Left lung (tissue), 10 donors: ENCODE measurements around the gene EFCAB7. TPM values are rescaled to one million over a fixed set of nuclear protein-coding genes. Genes with fewer than 3 reads are reported as not detected.

ENCODE experiments used
- ATAC-seq: fragments of 200-7000 bp; cut with Tn5 transposase; one replicate; pipeline ENCODE4 v1.9.1; 2020; ENCODE audit warnings: moderate library complexity
- DNase-seq, 4 donors: peaks; one replicate each; pipeline ENCODE4 v3.0.0-alpha.2; 2013 to 2020
- H3K27ac ChIP-seq, 2 donors: fragments of 200-600 bp; sonication (generic) in 1 of 2; one replicate each; pipeline versions ENCODE4 v1.5.0 to v1.8.0; 2020 to 2021
- H3K27me3 ChIP-seq, 2 donors: fragments of 200-600 bp; sonication (generic) in 1 of 2; one replicate each; pipeline versions ENCODE4 v1.5.0 to v1.8.0; 2020 to 2021
- H3K36me3 ChIP-seq, 2 donors: fragments of 200-600 bp; sonication (generic) in 1 of 2; one replicate each; pipeline versions ENCODE4 v1.5.0 to v1.8.0; 2020 to 2021
- H3K4me1 ChIP-seq, 2 donors: fragments of 200-600 bp; one replicate each; pipeline ENCODE4 v1.8.0; 2021
- H3K4me3 ChIP-seq, 2 donors: fragments of 200-600 bp; sonication (generic) in 1 of 2; one replicate each; pipeline versions ENCODE4 v1.5.0 to v1.8.0; 2020 to 2021; ENCODE audit warnings: mild to moderate bottlenecking in 1 of 2
- H3K9me3 ChIP-seq, 2 donors: fragments of 200-600 bp; sonication (generic) in 1 of 2; one replicate each; pipeline versions ENCODE4 v1.5.0 to v1.8.0; 2020 to 2021
- intact Hi-C, 2 donors: fragments of 100-400 bp; cut with DNase I; formaldehyde crosslinking; loops; one replicate each; pipeline versions ENCODE4 v1.11.2 to v1.14.2; 2022
- polyA plus RNA-seq, 6 donors: library from polyadenylated mRNA; unstranded; fragments of 120-200 nt; gene quantifications; one replicate each; pipeline ENCODE4 v1.2.1, GENCODE V29; 2013; ENCODE audit not compliant: insufficient read length in 6 of 6
- total RNA-seq, 2 donors: library from RNA; stranded (reverse); fragmentation: NEBNext Ultra II Directional; extraction: Animal tissue kit (Norgen Biotek cat#: 25700); gene quantifications; one replicate each; pipeline ENCODE4 v1.2.1, GENCODE V29; 2021
- TF ChIP-seq, protein P1 (sequence below), 2 donors: fragments of 200-600 bp; sonication (generic) in 1 of 2; IDR thresholded peaks; one replicate each; pipeline versions ENCODE4 v1.5.0 to v1.8.0; 2021; ENCODE audit warnings: antibody characterized with exemption in 2 of 2
- donor health status: DM: no; HTN: yes; CAD: no.
- donor health status: DM: no; HTN: no; CAD: no.

The EFCAB7 gene
- total and polyA plus RNA-seq, 8 donors = 6.8 to 32.6 (median 24.0) TPM

DNA sequence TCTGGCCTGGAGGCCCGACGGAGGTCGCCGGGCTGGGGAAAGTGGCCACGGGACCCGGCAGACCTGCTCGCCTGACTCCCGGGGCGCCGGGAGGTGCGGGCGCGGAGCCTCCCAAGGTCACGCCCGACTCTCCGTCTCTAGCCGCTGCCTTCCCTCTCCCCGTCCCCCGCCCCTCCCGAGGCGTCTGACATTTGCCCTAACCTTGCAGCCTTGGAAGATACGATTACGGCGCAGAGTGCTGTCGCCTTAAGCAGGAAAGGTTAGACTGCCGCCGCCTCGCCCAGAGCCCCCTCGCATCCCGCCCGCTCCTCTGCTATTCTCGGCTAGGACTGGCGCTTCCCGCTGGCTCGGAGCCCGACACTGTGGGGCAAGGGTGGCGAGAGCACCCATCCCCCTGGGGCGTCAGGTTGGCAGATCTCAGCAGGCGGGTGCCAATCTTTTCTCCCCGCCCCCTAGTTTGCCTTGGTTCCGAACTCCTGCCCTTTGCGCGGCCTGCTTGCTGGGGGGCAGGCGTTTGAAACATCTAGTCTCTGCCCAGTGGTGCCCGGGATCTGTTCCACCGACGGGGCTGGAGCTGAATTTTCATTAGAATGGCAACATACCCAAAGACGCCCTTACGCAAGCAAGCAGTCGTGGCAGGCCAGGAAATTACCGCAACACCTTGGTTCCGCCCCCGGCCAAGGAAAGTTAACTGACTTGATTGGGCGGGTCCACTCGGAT lies 70.7 kb downstream of the EFCAB7 start:
- H3K27ac ChIP-seq = peak overlapping the region; percentile 90 to 94
- intact Hi-C loops = no loop called here
- H3K27me3 ChIP-seq = no peaks in the 10 kb centered on the region
- DNase-seq = peak; percentile 30 to 91 (median 74)
- peak; percentile 72 for ATAC-seq
- TF ChIP-seq, protein P1, sequence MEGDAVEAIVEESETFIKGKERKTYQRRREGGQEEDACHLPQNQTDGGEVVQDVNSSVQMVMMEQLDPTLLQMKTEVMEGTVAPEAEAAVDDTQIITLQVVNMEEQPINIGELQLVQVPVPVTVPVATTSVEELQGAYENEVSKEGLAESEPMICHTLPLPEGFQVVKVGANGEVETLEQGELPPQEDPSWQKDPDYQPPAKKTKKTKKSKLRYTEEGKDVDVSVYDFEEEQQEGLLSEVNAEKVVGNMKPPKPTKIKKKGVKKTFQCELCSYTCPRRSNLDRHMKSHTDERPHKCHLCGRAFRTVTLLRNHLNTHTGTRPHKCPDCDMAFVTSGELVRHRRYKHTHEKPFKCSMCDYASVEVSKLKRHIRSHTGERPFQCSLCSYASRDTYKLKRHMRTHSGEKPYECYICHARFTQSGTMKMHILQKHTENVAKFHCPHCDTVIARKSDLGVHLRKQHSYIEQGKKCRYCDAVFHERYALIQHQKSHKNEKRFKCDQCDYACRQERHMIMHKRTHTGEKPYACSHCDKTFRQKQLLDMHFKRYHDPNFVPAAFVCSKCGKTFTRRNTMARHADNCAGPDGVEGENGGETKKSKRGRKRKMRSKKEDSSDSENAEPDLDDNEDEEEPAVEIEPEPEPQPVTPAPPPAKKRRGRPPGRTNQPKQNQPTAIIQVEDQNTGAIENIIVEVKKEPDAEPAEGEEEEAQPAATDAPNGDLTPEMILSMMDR (IDR thresholded peaks at IDR 0.05) = no peak
- H3K4me3 ChIP-seq = peak overlapping the region; percentile 73 to 76
- H3K9me3 ChIP-seq = no peaks in the 10 kb centered on the region
- H3K4me1 ChIP-seq = peaks cover 10 to 18% of the 10 kb centered on the region in 2 donors
- no peaks in the 10 kb centered on the region for H3K36me3 ChIP-seq

DNA sequence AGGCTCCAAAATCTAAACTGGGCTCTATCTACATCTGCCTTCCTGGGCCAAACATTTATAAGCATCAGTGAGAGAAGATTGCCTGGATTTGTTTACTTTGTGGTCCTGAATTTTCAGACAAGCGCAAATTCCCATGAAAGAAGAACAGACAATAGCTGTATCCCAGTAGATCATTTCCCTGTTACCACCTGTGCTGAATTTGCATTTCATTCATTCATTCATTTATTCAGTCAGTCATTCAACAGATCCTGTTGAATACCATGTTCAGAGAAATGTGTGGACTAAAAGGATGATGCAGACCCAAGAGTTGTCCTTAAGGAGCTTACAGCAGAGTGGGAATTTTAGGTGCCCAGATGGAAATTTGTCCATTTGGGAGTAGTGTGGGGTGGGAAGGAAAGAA lies 72.1 kb downstream of the EFCAB7 start:
- intact Hi-C loops = no loop called here
- ATAC-seq (no peak), DNase-seq (no peak)
- Histone ChIP-seq H3K4me1 (peaks cover 10 to 18% of the 10 kb centered on the region in 2 donors), H3K4me3 (no peak overlapping the region), H3K9me3 (no peaks in the 10 kb centered on the region), H3K27me3 (no peaks in the 10 kb centered on the region), H3K27ac (no peak overlapping the region), H3K36me3 (no peaks in the 10 kb centered on the region)
- TF ChIP-seq, protein P1 (IDR thresholded peaks at IDR 0.05) = no peak

GRCh38 chr1:63599799-63600198 lies 76.5 kb downstream of the EFCAB7 start:
- Histone ChIP-seq H3K9me3 (no peaks in the 10 kb centered on the region), H3K36me3 (no peaks in the 10 kb centered on the region), H3K27ac (no peak overlapping the region), H3K4me1 (peaks cover 3 to 7% of the 10 kb centered on the region in 2 donors), H3K4me3 (no peak overlapping the region), H3K27me3 (no peaks in the 10 kb centered on the region)
- intact Hi-C loops = no loop called here
- TF ChIP-seq, protein P1 (IDR thresholded peaks at IDR 0.05) = no peak
- DNase-seq (no peak), ATAC-seq (no peak)

DNA sequence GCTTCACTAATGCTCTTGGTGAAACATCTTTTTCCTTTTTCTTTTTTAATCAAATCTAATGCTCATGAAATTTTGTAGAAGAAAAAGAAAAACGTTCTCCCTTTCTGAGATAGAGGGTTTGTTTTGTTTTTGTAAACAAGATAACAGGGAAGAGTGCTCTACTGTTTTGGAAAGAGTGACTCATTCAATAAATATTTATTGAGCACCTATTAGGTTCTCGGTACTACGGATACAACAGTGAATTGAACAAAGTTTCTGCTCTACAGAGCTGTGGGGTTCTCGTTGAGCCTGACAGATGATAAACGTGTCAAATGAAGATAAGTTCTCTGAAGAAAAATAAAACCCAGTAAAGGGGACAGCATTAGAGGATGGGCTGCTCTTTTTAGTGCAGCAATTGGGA lies 76.9 kb downstream of the EFCAB7 start:
- TF ChIP-seq, protein P1 (IDR thresholded peaks at IDR 0.05) = no peak
- intact Hi-C loops = no loop called here
- no peak for ATAC-seq
- Histone ChIP-seq H3K27ac (no peak overlapping the region), H3K27me3 (no peaks in the 10 kb centered on the region), H3K9me3 (no peaks in the 10 kb centered on the region), H3K4me3 (no peak overlapping the region), H3K4me1 (peaks cover 0 to 7% of the 10 kb centered on the region in 2 donors), H3K36me3 (no peaks in the 10 kb centered on the region)
- no peak for DNase-seq

- Histone ChIP-seq H3K27ac (no peak overlapping the region), H3K4me1 (peaks cover 0 to 4% of the 10 kb centered on the region in 2 donors), H3K36me3 (no peaks in the 10 kb centered on the region), H3K4me3 (no peak overlapping the region), H3K9me3 (no peaks in the 10 kb centered on the region), H3K27me3 (no peaks in the 10 kb centered on the region)
- ATAC-seq = no peak
- intact Hi-C loops = no loop called here
- DNase-seq = no peak
- TF ChIP-seq, protein P1 (IDR thresholded peaks at IDR 0.05) = no peak
Measured at GRCh38 chr1:63601061-63601460, 77.7 kb downstream of the EFCAB7 start.
